Stomach (tissue), 4 donors: Measurements from ENCODE around the gene CLEC7A.

Experiments
- POLR2A ChIP-seq, 4 donors: fragments of 450-650 bp; IDR thresholded peaks; one replicate each; pipeline ENCODE4 v1.6.1; 2016; ENCODE audit warnings: antibody characterized with exemption in 4 of 4, control low read depth in 2 of 4, mild to moderate bottlenecking in 1 of 4, moderate library complexity in 1 of 4
- POLR2AphosphoS5 ChIP-seq, 3 donors: sonication (generic); formaldehyde crosslinking; IDR thresholded peaks; one replicate each; pipeline ENCODE4 v1.6.1; 2016; ENCODE audit warnings: antibody characterized with exemption in 3 of 3
- TF ChIP-seq, protein P1 (sequence below), 7 experiments: fragments of 450-650 bp in 4 of 7; fragments of 200-600 bp in 3 of 7; sonication (generic) in 3 of 7; IDR thresholded peaks; one replicate each; pipeline ENCODE4 v1.5.1; 2016 to 2019; ENCODE audit warnings: antibody characterized with exemption in 7 of 7, control low read depth in 2 of 7, mild to moderate bottlenecking in 1 of 7

- TF ChIP-seq, protein P1, sequence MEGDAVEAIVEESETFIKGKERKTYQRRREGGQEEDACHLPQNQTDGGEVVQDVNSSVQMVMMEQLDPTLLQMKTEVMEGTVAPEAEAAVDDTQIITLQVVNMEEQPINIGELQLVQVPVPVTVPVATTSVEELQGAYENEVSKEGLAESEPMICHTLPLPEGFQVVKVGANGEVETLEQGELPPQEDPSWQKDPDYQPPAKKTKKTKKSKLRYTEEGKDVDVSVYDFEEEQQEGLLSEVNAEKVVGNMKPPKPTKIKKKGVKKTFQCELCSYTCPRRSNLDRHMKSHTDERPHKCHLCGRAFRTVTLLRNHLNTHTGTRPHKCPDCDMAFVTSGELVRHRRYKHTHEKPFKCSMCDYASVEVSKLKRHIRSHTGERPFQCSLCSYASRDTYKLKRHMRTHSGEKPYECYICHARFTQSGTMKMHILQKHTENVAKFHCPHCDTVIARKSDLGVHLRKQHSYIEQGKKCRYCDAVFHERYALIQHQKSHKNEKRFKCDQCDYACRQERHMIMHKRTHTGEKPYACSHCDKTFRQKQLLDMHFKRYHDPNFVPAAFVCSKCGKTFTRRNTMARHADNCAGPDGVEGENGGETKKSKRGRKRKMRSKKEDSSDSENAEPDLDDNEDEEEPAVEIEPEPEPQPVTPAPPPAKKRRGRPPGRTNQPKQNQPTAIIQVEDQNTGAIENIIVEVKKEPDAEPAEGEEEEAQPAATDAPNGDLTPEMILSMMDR (IDR thresholded peaks at IDR 0.05), result no peak
- TF ChIP-seq POLR2A (IDR thresholded peaks at IDR 0.05), result no peak
- TF ChIP-seq POLR2AphosphoS5 (IDR thresholded peaks at IDR 0.05), result no peak
Observed at GRCh38 chr12:10070380-10070779, 59.6 kb downstream of the CLEC7A start.
